RWPE2 (cell line): Measurements from ENCODE around the gene TNRC6B.
"Not testable (repeated sequence)": the region's sequence is repeated elsewhere in the genome, so short reads cannot be mapped to it uniquely, and the experiment has no call there.

Experiments used
- ATAC-seq: fragments of 200-7000 bp; cut with Tn5 transposase; 3 replicates; pipeline ENCODE4 v1.9.1; 2021; ENCODE audit warnings: low read depth
- DNase-seq: peaks from one replicate; pipeline ENCODE4 v3.0.0-alpha.2; 2020; ENCODE audit warnings: low spot score
- H3K27ac ChIP-seq: fragments of 450-650 bp; 2 replicates; pipeline ENCODE4 v1.5.1; 2017; ENCODE audit warnings: mild to moderate bottlenecking; ENCODE audit not compliant: poor library complexity, severe bottlenecking
- H3K27me3 ChIP-seq: fragments of 250-450 bp; sonication (Bioruptor Pico); 2 replicates; pipeline ENCODE4 v1.5.1; 2021; ENCODE audit warnings: mild to moderate bottlenecking, moderate library complexity; ENCODE audit not compliant: insufficient read depth, poor library complexity, severe bottlenecking
- H3K36me3 ChIP-seq: fragments of 250-450 bp; sonication (Bioruptor Pico); 2 replicates; pipeline ENCODE4 v1.5.1; 2020; ENCODE audit warnings: low read depth, mild to moderate bottlenecking, moderate library complexity
- H3K4me1 ChIP-seq: fragments of 250-450 bp; sonication (Bioruptor Pico); 2 replicates; pipeline ENCODE4 v1.5.1; 2021; ENCODE audit warnings: mild to moderate bottlenecking, moderate library complexity; ENCODE audit not compliant: insufficient read depth, poor library complexity, severe bottlenecking
- H3K4me3 ChIP-seq: fragments of 250-450 bp; sonication (Bioruptor Pico); 2 replicates; pipeline ENCODE4 v1.5.1; 2021; ENCODE audit warnings: mild to moderate bottlenecking, moderate library complexity; ENCODE audit not compliant: severe bottlenecking
- H3K9me3 ChIP-seq: fragments of 250-450 bp; sonication (Bioruptor Pico); 2 replicates; pipeline ENCODE4 v1.5.1; 2021; ENCODE audit warnings: mild to moderate bottlenecking, moderate library complexity; ENCODE audit not compliant: severe bottlenecking
- CTCF ChIP-seq: fragments of 450-650 bp; IDR thresholded peaks from one replicate; pipeline ENCODE4 v1.5.1; 2017; ENCODE audit warnings: mild to moderate bottlenecking, moderate library complexity; ENCODE audit not compliant: poor library complexity, severe bottlenecking

TNRC6B gene

GRCh38 chr22:40147388-40148176 lies 30.1 kb upstream of the TNRC6B start:
- H3K4me3 ChIP-seq, result no peak overlapping the region
- no peaks in the 10 kb centered on the region for H3K36me3 ChIP-seq
- DNase-seq (no peak), ATAC-seq (no peak)
- H3K9me3 ChIP-seq, result no peaks in the 10 kb centered on the region
- TF ChIP-seq CTCF, result no peak
- H3K27ac ChIP-seq, result no peak overlapping the region
- no peaks in the 10 kb centered on the region for H3K4me1 ChIP-seq
- H3K27me3 ChIP-seq, result no peaks in the 10 kb centered on the region

- H3K4me3 ChIP-seq, result no peak overlapping the region
- no peaks in the 10 kb centered on the region for H3K36me3 ChIP-seq
- TF ChIP-seq CTCF, result no peak
Observed at GRCh38 chr22:40153192-40153591, 24.5 kb upstream of the TNRC6B start.

GRCh38 chr22:40153705-40154104 lies 24.0 kb upstream of the TNRC6B start:
- no peak for TF ChIP-seq CTCF
- H3K36me3 ChIP-seq, result no peaks in the 10 kb centered on the region
- H3K27me3 ChIP-seq, result no peaks in the 10 kb centered on the region
- ATAC-seq (no peak), DNase-seq (no peak)
- no peak overlapping the region for H3K4me3 ChIP-seq
- H3K4me1 ChIP-seq, result peaks cover 10% of the 10 kb centered on the region
- no peaks in the 10 kb centered on the region for H3K9me3 ChIP-seq
- no peak overlapping the region for H3K27ac ChIP-seq

More at GRCh38 chr22:40153192-40153591, 24.5 kb upstream of the TNRC6B start:
- Histone ChIP-seq H3K27ac (no peak overlapping the region), H3K9me3 (no peaks in the 10 kb centered on the region), H3K4me1 (peaks cover 10% of the 10 kb centered on the region), H3K27me3 (no peaks in the 10 kb centered on the region)
- no peak for ATAC-seq
- no peak for DNase-seq

- H3K36me3 ChIP-seq, result no peaks in the 10 kb centered on the region
- TF ChIP-seq CTCF, result peak; percentile 28
- DNase-seq (peak; percentile 63), ATAC-seq (peak; percentile 98)
- peaks cover 10% of the 10 kb centered on the region for H3K4me1 ChIP-seq
- H3K27ac ChIP-seq, result no peak overlapping the region
- no peak overlapping the region for H3K4me3 ChIP-seq
- H3K27me3 ChIP-seq, result no peaks in the 10 kb centered on the region
- H3K9me3 ChIP-seq, result no peaks in the 10 kb centered on the region
Observed at GRCh38 chr22:40156001-40156516, 21.7 kb upstream of the TNRC6B start.

- not testable (repeated sequence) for DNase-seq, H3K4me1 ChIP-seq, H3K4me3 ChIP-seq, H3K27ac ChIP-seq, H3K9me3 ChIP-seq, H3K36me3 ChIP-seq, H3K27me3 ChIP-seq, ATAC-seq
Observed at GRCh38 chr22:40156682-40157081, 21.0 kb upstream of the TNRC6B start.
